GM04504 (cell line): ENCODE measurements around the gene OR4K2.
"Not testable (repeated sequence)": the region's sequence is repeated elsewhere in the genome, so short reads cannot be mapped to it uniquely, and the experiment has no call there.

Source experiments
- DNase-seq: peaks from one replicate; pipeline ENCODE4 v3.0.0-alpha.2; 2012; ENCODE audit warnings: low read depth

OR4K2 gene

GRCh38 chr14:19874842-19875241, at the start of gene OR4K2:
TSS of gene OR4K2 (plus strand) at chr14:19875142. CDS start at chr14:19876268, 1,126 bp downstream.
- no peak for DNase-seq

- DNase-seq: not testable (repeated sequence)
Observed at GRCh38 chr14:19827626-19828244, 47.2 kb upstream of the OR4K2 start.

GRCh38 chr14:19828314-19828713, 46.6 kb upstream of the OR4K2 start:
- DNase-seq: no peak

GRCh38 chr14:19834203-19834848, 40.6 kb upstream of the OR4K2 start:
- not testable (repeated sequence) for DNase-seq

GRCh38 chr14:19838433-19838832, 36.5 kb upstream of the OR4K2 start:
- DNase-seq: no peak

GRCh38 chr14:19851365-19851764, 23.6 kb upstream of the OR4K2 start:
- DNase-seq: no peak

GRCh38 chr14:19866061-19866669, 8.8 kb upstream of the OR4K2 start:
- not testable (repeated sequence) for DNase-seq

- DNase-seq: no peak
Observed at GRCh38 chr14:19873178-19873577, 1.8 kb upstream of the OR4K2 start.

GRCh38 chr14:19878029-19878642, 3.2 kb downstream of the OR4K2 start:
- DNase-seq: peak; percentile 1

- no peak for DNase-seq
Observed at GRCh38 chr14:19895282-19895681, 20.3 kb downstream of the OR4K2 start.

GRCh38 chr14:19900999-19901398, 26.1 kb downstream of the OR4K2 start:
- no peak for DNase-seq

- no peak for DNase-seq
Observed at GRCh38 chr14:19902409-19902808, 27.5 kb downstream of the OR4K2 start.

- no peak for DNase-seq
Observed at GRCh38 chr14:19906665-19907064, 31.7 kb downstream of the OR4K2 start.

- DNase-seq: no peak
Observed at GRCh38 chr14:19911114-19911513, 36.2 kb downstream of the OR4K2 start.

- no peak for DNase-seq
Observed at GRCh38 chr14:19917243-19917642, 42.3 kb downstream of the OR4K2 start.

GRCh38 chr14:19917955-19918518, 43.1 kb downstream of the OR4K2 start:
- no peak for DNase-seq

- no peak for DNase-seq
Observed at GRCh38 chr14:19918553-19919264, 43.8 kb downstream of the OR4K2 start.

- DNase-seq: no peak
Observed at GRCh38 chr14:19920021-19920657, 45.2 kb downstream of the OR4K2 start, which contains the start of gene OR4K5. TSS of gene OR4K5 (plus strand) at chr14:19920607. CDS start at chr14:19920607, 0 bp downstream.

GRCh38 chr14:19930617-19931016, 55.7 kb downstream of the OR4K2 start, which contains the start of gene OR4K1:
TSS of gene OR4K1 (plus strand) at chr14:19930917. CDS start at chr14:19935667, 4,750 bp downstream.
- no peak for DNase-seq
